ENCODE data around the gene C14orf132.

- TF ChIP-seq CTCF (IDR thresholded peaks at IDR 0.05): no peak
- TF ChIP-seq POLR2A (IDR thresholded peaks at IDR 0.05): no peak
Observed at GRCh38 chr14:96071561-96071960, 32.4 kb downstream of the C14orf132 start.

All from testis (tissue), 2 donors.